ENCODE data around the gene ABLIM2. TPM values are rescaled to one million over a fixed set of nuclear protein-coding genes. Genes with fewer than 3 reads are reported as not detected.

The ABLIM2 gene
- total RNA-seq, 4 donors from 2014 or later: 177 to 281 (median 244) TPM

GRCh38 chr4:8179074-8179473 lies 20.5 kb upstream of the ABLIM2 start:
- DNase-seq: no peak
- Histone ChIP-seq H3K27ac (no peak overlapping the region), H3K36me3 (no peaks in the 10 kb centered on the region), H3K4me1 (peaks cover 17 to 20% of the 10 kb centered on the region in 2 donors), H3K4me3 (no peak overlapping the region), H3K27me3 (no peaks in the 10 kb centered on the region), H3K9me3 (no peaks in the 10 kb centered on the region)
- in situ Hi-C loops (cut with MboI; ENCODE audit: low sequenced_read_pairs in 4 of 4) (loop anchor here in 1 of 4 donors (25.0 kb wide), 1 partner anchor 367 kb away; no protein-coding TSS in a partner anchor), intact Hi-C loops (cut with DNase I; ENCODE audit: low total_unique reads) (loop anchor here (5.0 kb wide), 1 partner anchor 58 kb away; no protein-coding TSS in a partner anchor)
- no peak for TF ChIP-seq POLR2A (IDR thresholded peaks at IDR 0.05)
- no peak for TF ChIP-seq CTCF (IDR thresholded peaks at IDR 0.05 in 4 of 5, conservative IDR thresholded peaks at IDR 0.05 in 1 of 5)
- no peak for ATAC-seq

- H3K9me3 ChIP-seq: no peaks in the 10 kb centered on the region
- ATAC-seq (no peak), DNase-seq (no peak)
- TF ChIP-seq CTCF (IDR thresholded peaks at IDR 0.05 in 4 of 5, conservative IDR thresholded peaks at IDR 0.05 in 1 of 5) (no peak), POLR2A (IDR thresholded peaks at IDR 0.05) (no peak)
- peaks cover 6 to 14% of the 10 kb centered on the region in 2 donors for H3K4me1 ChIP-seq
- no peak overlapping the region for H3K27ac ChIP-seq
- no peaks in the 10 kb centered on the region for H3K36me3 ChIP-seq
- intact Hi-C loops (cut with DNase I; ENCODE audit: low total_unique reads) (loop anchor here (5.0 kb wide), 1 partner anchor 59 kb away; no protein-coding TSS in a partner anchor), in situ Hi-C loops (cut with MboI; ENCODE audit: low sequenced_read_pairs in 4 of 4) (loop anchor here in 1 of 4 donors (25.0 kb wide), 1 partner anchor 366 kb away; no protein-coding TSS in a partner anchor)
- no peaks in the 10 kb centered on the region for H3K27me3 ChIP-seq
- no peak overlapping the region for H3K4me3 ChIP-seq
Measured at GRCh38 chr4:8177956-8178355, 19.3 kb upstream of the ABLIM2 start.

- intact Hi-C loops (cut with DNase I; ENCODE audit: low total_unique reads): loop anchor here (5.0 kb wide), 1 partner anchor 60 kb away; no protein-coding TSS in a partner anchor
- Histone ChIP-seq H3K9me3 (no peaks in the 10 kb centered on the region), H3K4me3 (no peak overlapping the region), H3K27ac (no peak overlapping the region), H3K36me3 (no peaks in the 10 kb centered on the region), H3K4me1 (peaks cover 5 to 10% of the 10 kb centered on the region in 2 donors), H3K27me3 (no peaks in the 10 kb centered on the region)
- no peak for DNase-seq
- in situ Hi-C loops (cut with MboI; ENCODE audit: low sequenced_read_pairs in 4 of 4): loop anchor here in 1 of 4 donors (25.0 kb wide), 1 partner anchor 365 kb away; no protein-coding TSS in a partner anchor
- ATAC-seq: no peak
- TF ChIP-seq CTCF (IDR thresholded peaks at IDR 0.05 in 4 of 5, conservative IDR thresholded peaks at IDR 0.05 in 1 of 5) (no peak), POLR2A (IDR thresholded peaks at IDR 0.05) (no peak)
Measured at GRCh38 chr4:8177552-8177951, 18.9 kb upstream of the ABLIM2 start.

GRCh38 chr4:8176547-8177399 lies 18.2 kb upstream of the ABLIM2 start:
- no peak overlapping the region for H3K4me3 ChIP-seq
- in situ Hi-C loops (cut with MboI; ENCODE audit: low sequenced_read_pairs in 4 of 4): loop anchor here in 1 of 4 donors (25.0 kb wide), 1 partner anchor 364 kb away; no protein-coding TSS in a partner anchor
- H3K4me1 ChIP-seq: peaks cover under 1 to 3% of the 10 kb centered on the region in 2 donors
- intact Hi-C loops (cut with DNase I; ENCODE audit: low total_unique reads): loop anchor here (5.0 kb wide), 1 partner anchor 61 kb away; no protein-coding TSS in a partner anchor
- TF ChIP-seq CTCF (IDR thresholded peaks at IDR 0.05 in 4 of 5, conservative IDR thresholded peaks at IDR 0.05 in 1 of 5) (peak; percentile 74 to 82 (median 78)), POLR2A (IDR thresholded peaks at IDR 0.05) (no peak)
- no peaks in the 10 kb centered on the region for H3K36me3 ChIP-seq
- no peaks in the 10 kb centered on the region for H3K27me3 ChIP-seq
- peak in 1 of 2 donors; percentile 49 for DNase-seq
- H3K27ac ChIP-seq: no peak overlapping the region
- peak; percentile 64 to 80 for ATAC-seq
- no peaks in the 10 kb centered on the region for H3K9me3 ChIP-seq

All from gastrocnemius medialis (tissue), 4 donors.